GM04503 (cell line): ENCODE measurements around the gene LGALS3BP.
"Not testable (repeated sequence)": the region's sequence is repeated elsewhere in the genome, so short reads cannot be mapped to it uniquely, and the experiment has no call there.

ENCODE experiments used
- DNase-seq: peaks from one replicate; pipeline ENCODE4 v3.0.0-alpha.2; 2012; ENCODE audit warnings: low read depth

The LGALS3BP gene

GRCh38 chr17:78979780-78980623 is at the start of gene LGALS3BP:
Gene LGALS3BP, minus strand, starts transcription at chr17:78979923. Its CDS starts 2,732 bp downstream, at chr17:78977191.
- no peak for DNase-seq

GRCh38 chr17:79028496-79029326 is 49.0 kb upstream of the LGALS3BP start:
- DNase-seq: no peak

GRCh38 chr17:79027925-79028491 is 48.3 kb upstream of the LGALS3BP start:
- no peak for DNase-seq

GRCh38 chr17:79027274-79027924 is 47.7 kb upstream of the LGALS3BP start:
- no peak for DNase-seq

- peak; percentile 63 for DNase-seq
These were observed 46.9 kb upstream of the LGALS3BP start for GRCh38 chr17:79026376-79027273.

- no peak for DNase-seq
These were observed 45.4 kb upstream of the LGALS3BP start for GRCh38 chr17:79024901-79025737.

- no peak for DNase-seq
These were observed 44.4 kb upstream of the LGALS3BP start, which contains the start of gene C1QTNF1 for GRCh38 chr17:79023886-79024771. Gene C1QTNF1, plus strand, starts transcription at chr17:79024169. Its CDS starts 19,800 bp downstream, at chr17:79043969.

GRCh38 chr17:79023180-79023705 is 43.5 kb upstream of the LGALS3BP start:
- no peak for DNase-seq

- no peak for DNase-seq
These were observed 42.8 kb upstream of the LGALS3BP start for GRCh38 chr17:79022507-79022991.

GRCh38 chr17:79021929-79022328 is 42.2 kb upstream of the LGALS3BP start:
- not testable (repeated sequence) for DNase-seq

- DNase-seq: no peak
These were observed 41.0 kb upstream of the LGALS3BP start for GRCh38 chr17:79020631-79021301.

GRCh38 chr17:79019632-79020584 is 40.2 kb upstream of the LGALS3BP start:
- DNase-seq: no peak

- DNase-seq: no peak
These were observed 39.5 kb upstream of the LGALS3BP start for GRCh38 chr17:79019261-79019631.

- DNase-seq: no peak
These were observed 38.6 kb upstream of the LGALS3BP start for GRCh38 chr17:79018370-79018695.

GRCh38 chr17:79017546-79018369 is 38.0 kb upstream of the LGALS3BP start:
- no peak for DNase-seq

GRCh38 chr17:79014158-79014758 is 34.5 kb upstream of the LGALS3BP start:
- DNase-seq: no peak
